ENCODE data around the gene UBC.

GRCh38 chr12:124930586-124930985 is 16.1 kb upstream of the UBC start:
- no peak for TF ChIP-seq CTCF (IDR thresholded peaks at IDR 0.05)
- no peak for TF ChIP-seq POLR2A (IDR thresholded peaks at IDR 0.05)
- TF ChIP-seq POLR2AphosphoS5 (IDR thresholded peaks at IDR 0.05): no peak

All from breast epithelium (tissue), 3 donors.